GM23338 (cell line): ENCODE data around the gene SYNE3. TPM values are rescaled to one million over a fixed set of nuclear protein-coding genes. Genes with fewer than 3 reads are reported as not detected.

Experiments used
- ATAC-seq: fragments of 200-7000 bp; cut with Tn5 transposase; 3 replicates; pipeline ENCODE4 v1.9.1; 2020
- DNase-seq: peaks from one replicate; pipeline ENCODE4 v3.0.0-alpha.2; 2015; ENCODE audit warnings: low spot score
- H2AFZ ChIP-seq: fragments of 200-600 bp; sonication (generic); 2 replicates; pipeline ENCODE4 v1.8.0; 2016; ENCODE audit warnings: antibody characterized with exemption, mild to moderate bottlenecking, moderate library complexity
- H3F3A ChIP-seq: fragments of 200-600 bp; sonication (generic); replicated peaks from 2 replicates; pipeline ENCODE4 v1.8.0; 2017; ENCODE audit warnings: antibody characterized with exemption, mixed run types, low read depth
- H3K27ac ChIP-seq: fragments of 200-600 bp; sonication (generic); 2 replicates; pipeline ENCODE4 v1.6.1; 2016; ENCODE audit warnings: low read depth
- H3K27me3 ChIP-seq: fragments of 200-600 bp; sonication (generic); 2 replicates; pipeline ENCODE4 v1.8.0; 2016; ENCODE audit warnings: mild to moderate bottlenecking, mixed run types, moderate library complexity; ENCODE audit not compliant: insufficient read depth
- H3K36me3 ChIP-seq: fragments of 200-600 bp; sonication (generic); 2 replicates; pipeline ENCODE4 v1.8.0; 2016; ENCODE audit warnings: mild to moderate bottlenecking; ENCODE audit not compliant: insufficient read depth
- H3K4me1 ChIP-seq: fragments of 200-600 bp; sonication (generic); 2 replicates; pipeline ENCODE4 v1.8.0; 2016; ENCODE audit warnings: mild to moderate bottlenecking, moderate library complexity; ENCODE audit not compliant: insufficient read depth
- H3K4me2 ChIP-seq: fragments of 200-600 bp; sonication (generic); 2 replicates; pipeline ENCODE4 v1.7.1; 2017; ENCODE audit warnings: mixed run types
- H3K4me3 ChIP-seq: fragments of 200-600 bp; sonication (generic); 2 replicates; pipeline ENCODE4 v1.6.1; 2016; ENCODE audit warnings: mixed run types
- H3K79me2 ChIP-seq: fragments of 200-600 bp; sonication (generic); replicated peaks from 2 replicates; pipeline ENCODE4 v1.8.0; 2017; ENCODE audit warnings: mild to moderate bottlenecking; ENCODE audit not compliant: insufficient read depth
- H3K9me2 ChIP-seq: fragments of 200-600 bp; sonication (generic); 2 replicates; pipeline ENCODE4 v1.8.0; 2017; ENCODE audit not compliant: insufficient read depth
- H4K20me1 ChIP-seq: fragments of 200-600 bp; sonication (generic); replicated peaks from 2 replicates; pipeline ENCODE4 v1.8.0; 2017; ENCODE audit warnings: mild to moderate bottlenecking; ENCODE audit not compliant: insufficient read depth
- H3K27ac Mint-ChIP-seq: 2 replicates; pipeline ENCODE4 v1.8.0; 2020; ENCODE audit warnings: inconsistent platforms, mild to moderate bottlenecking, moderate library complexity, mixed read lengths
- H3K27me3 Mint-ChIP-seq: 3 replicates; pipeline ENCODE4 v1.8.0; 2022; ENCODE audit warnings: low read depth, mild to moderate bottlenecking, moderate library complexity, mixed read lengths, inconsistent platforms; ENCODE audit not compliant: insufficient read depth, poor library complexity
- H3K36me3 Mint-ChIP-seq: 3 replicates; pipeline ENCODE4 v1.8.0; 2021; ENCODE audit warnings: low read depth, mild to moderate bottlenecking, inconsistent platforms, moderate library complexity, mixed read lengths
- H3K4me1 Mint-ChIP-seq: 3 replicates; pipeline ENCODE4 v1.8.0; 2020; ENCODE audit warnings: mild to moderate bottlenecking, inconsistent platforms, mixed read lengths
- H3K4me3 Mint-ChIP-seq: 3 replicates; pipeline ENCODE4 v1.8.0; 2021; ENCODE audit warnings: moderate library complexity, mild to moderate bottlenecking, inconsistent platforms, mixed read lengths
- H3K9me3 Mint-ChIP-seq: 3 replicates; pipeline ENCODE4 v1.8.0; 2020; ENCODE audit warnings: moderate library complexity, mild to moderate bottlenecking, inconsistent platforms, mixed read lengths
- CREB1 ChIP-seq: fragments of 250-450 bp; sonication (Bioruptor Pico); IDR thresholded peaks from 2 replicates; pipeline ENCODE4 v1.5.0; 2020; ENCODE audit warnings: low read depth, mild to moderate bottlenecking, moderate library complexity
- EZH2 ChIP-seq: fragments of 200-600 bp; sonication (generic); IDR thresholded peaks from one replicate; pipeline ENCODE4 v1.8.0; 2017; ENCODE audit warnings: antibody characterized with exemption, mild to moderate bottlenecking, low read depth; ENCODE audit not compliant: unreplicated experiment
- JUNB ChIP-seq: IDR thresholded peaks from one replicate; pipeline ENCODE4 v1.6.1; 2016; ENCODE audit warnings: antibody characterized with exemption; ENCODE audit not compliant: unreplicated experiment
- NANOG ChIP-seq: IDR thresholded peaks from 2 replicates; pipeline ENCODE4 v1.6.1; 2016; ENCODE audit warnings: antibody characterized with exemption, borderline replicate concordance
- POLR2AphosphoS5 ChIP-seq: IDR thresholded peaks from 2 replicates; pipeline ENCODE4 v1.6.1; 2016; ENCODE audit warnings: antibody characterized with exemption, low read depth
- STAT1 ChIP-seq: IDR thresholded peaks from one replicate; pipeline ENCODE4 v1.6.1; 2016; ENCODE audit warnings: antibody characterized with exemption; ENCODE audit not compliant: unreplicated experiment
- ZNF331 ChIP-seq: fragments of 250-450 bp; sonication (Bioruptor Pico); IDR thresholded peaks from 2 replicates; pipeline ENCODE4 v1.5.0; 2020; ENCODE audit warnings: low read depth, mild to moderate bottlenecking, moderate library complexity
- polyA plus RNA-seq: library from polyadenylated mRNA; unstranded; fragments of >200 nt; fragmentation: Nextera tagmentation; extraction: Ambion mirVana; gene quantifications from 2 replicates; pipeline ENCODE4 v1.2.1, GENCODE V29; 2016
- total RNA-seq: library from RNA; depleted of rRNA; stranded (reverse); fragments of >200 nt; shearing (Covaris generic); gene quantifications from 2 replicates; pipeline ENCODE4 v1.2.3, GENCODE V29; 2014
- TF ChIP-seq, protein P1 (sequence below): IDR thresholded peaks from one replicate; pipeline ENCODE4 v1.6.1; 2018; ENCODE audit warnings: antibody characterized with exemption; ENCODE audit not compliant: unreplicated experiment
- TF ChIP-seq, protein P2 (sequence below), 2 experiments: fragments of 200-600 bp in 1 of 2; sonication (generic) in 1 of 2; conservative IDR thresholded peaks; 2 replicates each; pipeline versions ENCODE4 v1.5.1 to v1.6.1; 2016 to 2017; ENCODE audit warnings: antibody characterized with exemption in 2 of 2, low read depth in 2 of 2, mild to moderate bottlenecking in 2 of 2, moderate library complexity in 1 of 2
- TF ChIP-seq, protein P3 (sequence below): fragments of 250-450 bp; sonication (Bioruptor Pico); IDR thresholded peaks from 2 replicates; pipeline ENCODE4 v1.5.0; 2020; ENCODE audit warnings: mild to moderate bottlenecking, moderate library complexity

Gene SYNE3
- total and polyA plus RNA-seq, 2 experiments from 2014 or later: 0.02 to 0.03 TPM

DNA sequence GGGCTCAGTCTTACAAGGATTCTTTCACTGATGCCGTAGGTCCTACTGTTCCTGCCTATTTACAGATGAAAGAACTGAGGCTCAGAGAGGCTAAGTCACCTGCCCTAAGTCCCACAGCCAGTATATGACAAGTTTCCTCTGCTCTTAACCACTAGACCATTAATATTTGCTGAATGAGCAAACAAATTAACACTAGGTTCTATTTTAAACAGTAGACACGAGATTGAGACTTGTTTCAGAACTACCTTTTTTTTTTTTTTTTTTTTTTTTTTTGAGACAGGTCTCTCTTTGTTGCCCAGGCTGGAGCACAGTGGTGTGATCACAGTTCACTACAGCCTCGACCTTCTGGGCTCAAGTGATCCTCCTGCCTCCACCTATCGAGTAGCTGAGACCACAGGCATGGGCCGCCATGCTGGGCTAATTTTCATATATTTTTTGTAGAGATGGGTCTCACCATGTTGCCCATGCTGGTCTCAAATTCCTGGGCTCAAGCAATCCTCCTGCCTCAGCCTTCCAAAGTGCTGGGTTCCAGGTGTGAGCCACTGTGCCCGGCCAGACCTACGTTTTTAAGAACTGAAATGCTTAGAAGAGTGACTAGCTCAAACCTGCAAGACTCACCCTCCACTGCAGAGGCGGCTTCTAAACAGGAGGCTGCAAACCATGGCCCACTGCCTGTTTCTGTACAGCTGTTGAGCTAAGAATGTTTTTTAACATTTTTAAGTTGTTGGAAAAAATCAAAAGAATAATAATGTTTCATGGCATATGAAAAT, 12.9 kb downstream of the SYNE3 start:
- Histone ChIP-seq H4K20me1 (no peaks in the 10 kb centered on the region), H2AFZ (no peak overlapping the region), H3F3A (no peaks in the 10 kb centered on the region), H3K79me2 (no peaks in the 10 kb centered on the region), H3K9me2 (no peaks in the 10 kb centered on the region), H3K36me3 (no peaks in the 10 kb centered on the region), H3K27ac (no peak overlapping the region), H3K4me3 (no peak overlapping the region), H3K4me1 (no peaks in the 10 kb centered on the region), H3K4me2 (no peak overlapping the region), H3K27me3 (no peaks in the 10 kb centered on the region)
- Mint-ChIP-seq H3K4me3 (no peak overlapping the region), H3K9me3 (no peaks in the 10 kb centered on the region), H3K27me3 (no peaks in the 10 kb centered on the region), H3K36me3 (no peaks in the 10 kb centered on the region), H3K27ac (no peak overlapping the region), H3K4me1 (no peaks in the 10 kb centered on the region)
- ATAC-seq: no peak
- no peak for TF ChIP-seq CREB1
- no peak for TF ChIP-seq EZH2
- TF ChIP-seq, protein P1, sequence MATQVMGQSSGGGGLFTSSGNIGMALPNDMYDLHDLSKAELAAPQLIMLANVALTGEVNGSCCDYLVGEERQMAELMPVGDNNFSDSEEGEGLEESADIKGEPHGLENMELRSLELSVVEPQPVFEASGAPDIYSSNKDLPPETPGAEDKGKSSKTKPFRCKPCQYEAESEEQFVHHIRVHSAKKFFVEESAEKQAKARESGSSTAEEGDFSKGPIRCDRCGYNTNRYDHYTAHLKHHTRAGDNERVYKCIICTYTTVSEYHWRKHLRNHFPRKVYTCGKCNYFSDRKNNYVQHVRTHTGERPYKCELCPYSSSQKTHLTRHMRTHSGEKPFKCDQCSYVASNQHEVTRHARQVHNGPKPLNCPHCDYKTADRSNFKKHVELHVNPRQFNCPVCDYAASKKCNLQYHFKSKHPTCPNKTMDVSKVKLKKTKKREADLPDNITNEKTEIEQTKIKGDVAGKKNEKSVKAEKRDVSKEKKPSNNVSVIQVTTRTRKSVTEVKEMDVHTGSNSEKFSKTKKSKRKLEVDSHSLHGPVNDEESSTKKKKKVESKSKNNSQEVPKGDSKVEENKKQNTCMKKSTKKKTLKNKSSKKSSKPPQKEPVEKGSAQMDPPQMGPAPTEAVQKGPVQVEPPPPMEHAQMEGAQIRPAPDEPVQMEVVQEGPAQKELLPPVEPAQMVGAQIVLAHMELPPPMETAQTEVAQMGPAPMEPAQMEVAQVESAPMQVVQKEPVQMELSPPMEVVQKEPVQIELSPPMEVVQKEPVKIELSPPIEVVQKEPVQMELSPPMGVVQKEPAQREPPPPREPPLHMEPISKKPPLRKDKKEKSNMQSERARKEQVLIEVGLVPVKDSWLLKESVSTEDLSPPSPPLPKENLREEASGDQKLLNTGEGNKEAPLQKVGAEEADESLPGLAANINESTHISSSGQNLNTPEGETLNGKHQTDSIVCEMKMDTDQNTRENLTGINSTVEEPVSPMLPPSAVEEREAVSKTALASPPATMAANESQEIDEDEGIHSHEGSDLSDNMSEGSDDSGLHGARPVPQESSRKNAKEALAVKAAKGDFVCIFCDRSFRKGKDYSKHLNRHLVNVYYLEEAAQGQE: no peak
- no peak for TF ChIP-seq JUNB
- TF ChIP-seq, protein P2, sequence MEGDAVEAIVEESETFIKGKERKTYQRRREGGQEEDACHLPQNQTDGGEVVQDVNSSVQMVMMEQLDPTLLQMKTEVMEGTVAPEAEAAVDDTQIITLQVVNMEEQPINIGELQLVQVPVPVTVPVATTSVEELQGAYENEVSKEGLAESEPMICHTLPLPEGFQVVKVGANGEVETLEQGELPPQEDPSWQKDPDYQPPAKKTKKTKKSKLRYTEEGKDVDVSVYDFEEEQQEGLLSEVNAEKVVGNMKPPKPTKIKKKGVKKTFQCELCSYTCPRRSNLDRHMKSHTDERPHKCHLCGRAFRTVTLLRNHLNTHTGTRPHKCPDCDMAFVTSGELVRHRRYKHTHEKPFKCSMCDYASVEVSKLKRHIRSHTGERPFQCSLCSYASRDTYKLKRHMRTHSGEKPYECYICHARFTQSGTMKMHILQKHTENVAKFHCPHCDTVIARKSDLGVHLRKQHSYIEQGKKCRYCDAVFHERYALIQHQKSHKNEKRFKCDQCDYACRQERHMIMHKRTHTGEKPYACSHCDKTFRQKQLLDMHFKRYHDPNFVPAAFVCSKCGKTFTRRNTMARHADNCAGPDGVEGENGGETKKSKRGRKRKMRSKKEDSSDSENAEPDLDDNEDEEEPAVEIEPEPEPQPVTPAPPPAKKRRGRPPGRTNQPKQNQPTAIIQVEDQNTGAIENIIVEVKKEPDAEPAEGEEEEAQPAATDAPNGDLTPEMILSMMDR (conservative IDR thresholded peaks at IDR 0.05; ENCODE audit: low read depth in 2 of 2): no peak
- no peak for TF ChIP-seq NANOG
- TF ChIP-seq POLR2AphosphoS5: no peak
- TF ChIP-seq ZNF331: no peak
- DNase-seq: no peak

DNA sequence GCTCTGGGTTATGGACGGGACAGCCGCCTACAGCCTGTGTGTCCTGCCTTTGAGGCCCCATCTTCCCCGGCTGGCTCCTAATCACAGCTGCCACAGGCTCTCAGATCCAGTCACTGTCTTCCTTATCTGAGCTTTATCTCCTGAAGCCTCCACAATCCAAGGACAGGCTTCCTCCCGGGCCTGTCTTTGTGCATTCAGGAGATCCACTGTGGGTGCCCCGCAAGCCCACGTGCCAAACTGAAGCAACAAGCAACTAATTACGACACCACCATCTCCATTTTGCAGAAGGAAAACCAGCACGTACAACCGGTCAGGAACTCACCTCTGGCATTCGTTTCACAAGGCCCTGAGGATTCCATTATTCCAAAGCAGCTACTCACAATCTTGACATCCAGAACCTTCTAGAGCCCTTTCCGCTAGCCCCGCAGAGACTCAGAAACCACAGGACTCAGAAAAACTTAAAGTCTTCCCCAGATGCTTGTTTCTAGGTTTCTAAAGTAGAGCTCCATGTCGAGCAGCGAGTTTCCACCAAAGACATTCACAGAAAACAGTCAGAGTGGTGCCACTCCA, 14.0 kb downstream of the SYNE3 start:
- DNase-seq (no peak), ATAC-seq (no peak)
- no peaks in the 10 kb centered on the region for H4K20me1 ChIP-seq
- Mint-ChIP-seq H3K4me3 (no peak overlapping the region), H3K27me3 (no peaks in the 10 kb centered on the region), H3K4me1 (no peaks in the 10 kb centered on the region), H3K36me3 (no peaks in the 10 kb centered on the region), H3K9me3 (no peaks in the 10 kb centered on the region), H3K27ac (no peak overlapping the region)
- H3K27ac ChIP-seq: no peak overlapping the region
- H3K9me2 ChIP-seq: no peaks in the 10 kb centered on the region
- no peaks in the 10 kb centered on the region for H3K79me2 ChIP-seq
- no peaks in the 10 kb centered on the region for H3K27me3 ChIP-seq
- H3F3A ChIP-seq: no peaks in the 10 kb centered on the region
- no peak overlapping the region for H3K4me2 ChIP-seq
- H3K36me3 ChIP-seq: no peaks in the 10 kb centered on the region
- H2AFZ ChIP-seq: no peak overlapping the region
- no peak overlapping the region for H3K4me3 ChIP-seq
- no peaks in the 10 kb centered on the region for H3K4me1 ChIP-seq
- no peak for TF ChIP-seq NANOG
- TF ChIP-seq JUNB: no peak
- TF ChIP-seq STAT1: no peak
- TF ChIP-seq, protein P3, sequence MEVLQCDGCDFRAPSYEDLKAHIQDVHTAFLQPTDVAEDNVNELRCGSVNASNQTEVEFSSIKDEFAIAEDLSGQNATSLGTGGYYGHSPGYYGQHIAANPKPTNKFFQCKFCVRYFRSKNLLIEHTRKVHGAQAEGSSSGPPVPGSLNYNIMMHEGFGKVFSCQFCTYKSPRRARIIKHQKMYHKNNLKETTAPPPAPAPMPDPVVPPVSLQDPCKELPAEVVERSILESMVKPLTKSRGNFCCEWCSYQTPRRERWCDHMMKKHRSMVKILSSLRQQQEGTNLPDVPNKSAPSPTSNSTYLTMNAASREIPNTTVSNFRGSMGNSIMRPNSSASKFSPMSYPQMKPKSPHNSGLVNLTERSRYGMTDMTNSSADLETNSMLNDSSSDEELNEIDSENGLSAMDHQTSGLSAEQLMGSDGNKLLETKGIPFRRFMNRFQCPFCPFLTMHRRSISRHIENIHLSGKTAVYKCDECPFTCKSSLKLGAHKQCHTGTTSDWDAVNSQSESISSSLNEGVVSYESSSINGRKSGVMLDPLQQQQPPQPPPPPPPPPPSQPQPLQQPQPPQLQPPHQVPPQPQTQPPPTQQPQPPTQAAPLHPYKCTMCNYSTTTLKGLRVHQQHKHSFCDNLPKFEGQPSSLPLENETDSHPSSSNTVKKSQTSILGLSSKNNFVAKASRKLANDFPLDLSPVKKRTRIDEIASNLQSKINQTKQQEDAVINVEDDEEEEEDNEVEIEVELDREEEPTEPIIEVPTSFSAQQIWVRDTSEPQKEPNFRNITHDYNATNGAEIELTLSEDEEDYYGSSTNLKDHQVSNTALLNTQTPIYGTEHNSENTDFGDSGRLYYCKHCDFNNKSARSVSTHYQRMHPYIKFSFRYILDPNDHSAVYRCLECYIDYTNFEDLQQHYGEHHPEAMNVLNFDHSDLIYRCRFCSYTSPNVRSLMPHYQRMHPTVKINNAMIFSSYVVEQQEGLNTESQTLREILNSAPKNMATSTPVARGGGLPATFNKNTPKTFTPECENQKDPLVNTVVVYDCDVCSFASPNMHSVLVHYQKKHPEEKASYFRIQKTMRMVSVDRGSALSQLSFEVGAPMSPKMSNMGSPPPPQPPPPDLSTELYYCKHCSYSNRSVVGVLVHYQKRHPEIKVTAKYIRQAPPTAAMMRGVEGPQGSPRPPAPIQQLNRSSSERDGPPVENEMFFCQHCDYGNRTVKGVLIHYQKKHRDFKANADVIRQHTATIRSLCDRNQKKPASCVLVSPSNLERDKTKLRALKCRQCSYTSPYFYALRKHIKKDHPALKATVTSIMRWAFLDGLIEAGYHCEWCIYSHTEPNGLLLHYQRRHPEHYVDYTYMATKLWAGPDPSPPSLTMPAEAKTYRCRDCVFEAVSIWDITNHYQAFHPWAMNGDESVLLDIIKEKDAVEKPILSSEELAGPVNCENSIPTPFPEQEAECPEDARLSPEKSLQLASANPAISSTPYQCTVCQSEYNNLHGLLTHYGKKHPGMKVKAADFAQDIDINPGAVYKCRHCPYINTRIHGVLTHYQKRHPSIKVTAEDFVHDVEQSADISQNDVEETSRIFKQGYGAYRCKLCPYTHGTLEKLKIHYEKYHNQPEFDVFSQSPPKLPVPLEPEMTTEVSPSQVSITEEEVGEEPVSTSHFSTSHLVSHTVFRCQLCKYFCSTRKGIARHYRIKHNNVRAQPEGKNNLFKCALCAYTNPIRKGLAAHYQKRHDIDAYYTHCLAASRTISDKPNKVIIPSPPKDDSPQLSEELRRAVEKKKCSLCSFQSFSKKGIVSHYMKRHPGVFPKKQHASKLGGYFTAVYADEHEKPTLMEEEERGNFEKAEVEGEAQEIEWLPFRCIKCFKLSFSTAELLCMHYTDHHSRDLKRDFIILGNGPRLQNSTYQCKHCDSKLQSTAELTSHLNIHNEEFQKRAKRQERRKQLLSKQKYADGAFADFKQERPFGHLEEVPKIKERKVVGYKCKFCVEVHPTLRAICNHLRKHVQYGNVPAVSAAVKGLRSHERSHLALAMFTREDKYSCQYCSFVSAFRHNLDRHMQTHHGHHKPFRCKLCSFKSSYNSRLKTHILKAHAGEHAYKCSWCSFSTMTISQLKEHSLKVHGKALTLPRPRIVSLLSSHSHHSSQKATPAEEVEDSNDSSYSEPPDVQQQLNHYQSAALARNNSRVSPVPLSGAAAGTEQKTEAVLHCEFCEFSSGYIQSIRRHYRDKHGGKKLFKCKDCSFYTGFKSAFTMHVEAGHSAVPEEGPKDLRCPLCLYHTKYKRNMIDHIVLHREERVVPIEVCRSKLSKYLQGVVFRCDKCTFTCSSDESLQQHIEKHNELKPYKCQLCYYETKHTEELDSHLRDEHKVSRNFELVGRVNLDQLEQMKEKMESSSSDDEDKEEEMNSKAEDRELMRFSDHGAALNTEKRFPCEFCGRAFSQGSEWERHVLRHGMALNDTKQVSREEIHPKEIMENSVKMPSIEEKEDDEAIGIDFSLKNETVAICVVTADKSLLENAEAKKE (CRISPR knock-in tag): no peak
